Calu3 (cell line): ENCODE measurements around the gene APOL3. TPM values are rescaled to one million over a fixed set of nuclear protein-coding genes. Genes with fewer than 3 reads are reported as not detected.

Source experiments
- BruUV-seq: library from RNA; stranded (reverse); fragments of 400-500 nt; replicated peaks from 2 replicates; lab custom pipeline; 2021; lab: Mats Ljungman, UMichigan
- CTCF ChIA-PET: fragments of 300-600 bp; sonication (Branson Sonifier 250); formaldehyde crosslinking; loops from one replicate; lab custom pipeline; 2022; ENCODE audit warnings: antibody characterized with exemption; lab: Charles Lee
- DNase-seq: peaks from one replicate; pipeline ENCODE4 v3.0.0; 2022
- H3K27ac Mint-ChIP-seq: one replicate; pipeline ENCODE4 v1.8.0; 2022; ENCODE audit warnings: mixed read lengths; ENCODE audit not compliant: unreplicated experiment
- H3K27me3 Mint-ChIP-seq: one replicate; pipeline ENCODE4 v1.8.0; 2022; ENCODE audit warnings: mixed read lengths; ENCODE audit not compliant: unreplicated experiment
- H3K36me3 Mint-ChIP-seq: one replicate; pipeline ENCODE4 v1.8.0; 2022; ENCODE audit warnings: mild to moderate bottlenecking, moderate library complexity, mixed read lengths; ENCODE audit not compliant: insufficient read depth, unreplicated experiment
- H3K4me1 Mint-ChIP-seq: one replicate; pipeline ENCODE4 v1.8.0; 2022; ENCODE audit warnings: mild to moderate bottlenecking, low read depth, mixed read lengths; ENCODE audit not compliant: unreplicated experiment
- H3K4me3 Mint-ChIP-seq: one replicate; pipeline ENCODE4 v1.8.0; 2022; ENCODE audit warnings: mild to moderate bottlenecking, low read depth, moderate library complexity, mixed read lengths; ENCODE audit not compliant: unreplicated experiment
- H3K9me3 Mint-ChIP-seq: one replicate; pipeline ENCODE4 v1.8.0; 2022; ENCODE audit warnings: low read depth, mixed read lengths; ENCODE audit not compliant: unreplicated experiment
- CTCF ChIP-seq: fragments of 200-600 bp; IDR thresholded peaks from one replicate; pipeline ENCODE4 v1.8.0; 2022; ENCODE audit warnings: antibody characterized with exemption; ENCODE audit not compliant: unreplicated experiment
- intact Hi-C: fragments of 100-400 bp; cut with micrococcal nuclease; formaldehyde crosslinking; loops from one replicate; pipeline ENCODE4 v1.10.0; 2022; ENCODE audit not compliant: unreplicated experiment
- total RNA-seq: library from RNA; stranded (reverse); gene quantifications from 2 replicates; pipeline ENCODE4 v1.2.3, GENCODE V29; 2022

APOL3 gene
- total RNA-seq, 1 experiment from 2014 or later: 7.7 TPM

- Mint-ChIP-seq H3K4me3 (no peak overlapping the region), H3K27me3 (no peaks in the 10 kb centered on the region), H3K36me3 (no peaks in the 10 kb centered on the region), H3K4me1 (no peaks in the 10 kb centered on the region), H3K27ac (no peak overlapping the region), H3K9me3 (no peaks in the 10 kb centered on the region)
- CTCF ChIA-PET: no interaction called here
- no peak for TF ChIP-seq CTCF
- DNase-seq: no peak
- BruUV-seq: no TSS peak
- intact Hi-C loops: no loop called here
These were observed 15.3 kb upstream of the APOL3 start for GRCh38 chr22:36175892-36176291.

GRCh38 chr22:36171941-36172340 lies 11.4 kb upstream of the APOL3 start:
- CTCF ChIA-PET: no interaction called here
- intact Hi-C loops: no loop called here
- no peaks in the 10 kb centered on the region for H3K36me3 Mint-ChIP-seq
- no peak overlapping the region for H3K27ac Mint-ChIP-seq
- BruUV-seq: no TSS peak
- no peak for TF ChIP-seq CTCF
- H3K4me3 Mint-ChIP-seq: no peak overlapping the region
- H3K4me1 Mint-ChIP-seq: no peaks in the 10 kb centered on the region
- H3K9me3 Mint-ChIP-seq: no peaks in the 10 kb centered on the region
- no peak for DNase-seq
- H3K27me3 Mint-ChIP-seq: peaks cover 6% of the 10 kb centered on the region

- BruUV-seq: no TSS peak
- H3K4me1 Mint-ChIP-seq: peaks cover 8% of the 10 kb centered on the region
- H3K9me3 Mint-ChIP-seq: no peaks in the 10 kb centered on the region
- intact Hi-C loops: no loop called here
- no peaks in the 10 kb centered on the region for H3K36me3 Mint-ChIP-seq
- no peak for TF ChIP-seq CTCF
- H3K27ac Mint-ChIP-seq: no peak overlapping the region
- CTCF ChIA-PET: interaction anchor here (0.6 kb wide), 1 partner anchor 112 kb away, joined by 3 read pairs; no protein-coding TSS in a partner anchor
- no peak for DNase-seq
- no peak overlapping the region for H3K4me3 Mint-ChIP-seq
- H3K27me3 Mint-ChIP-seq: peaks cover 29% of the 10 kb centered on the region
These were observed 6.1 kb upstream of the APOL3 start for GRCh38 chr22:36166518-36167220.

GRCh38 chr22:36166086-36166485 lies 5.5 kb upstream of the APOL3 start:
- no peak overlapping the region for H3K27ac Mint-ChIP-seq
- H3K36me3 Mint-ChIP-seq: no peaks in the 10 kb centered on the region
- H3K9me3 Mint-ChIP-seq: no peaks in the 10 kb centered on the region
- no peak for DNase-seq
- H3K27me3 Mint-ChIP-seq: peaks cover 29% of the 10 kb centered on the region
- no peak for TF ChIP-seq CTCF
- no peak overlapping the region for H3K4me3 Mint-ChIP-seq
- CTCF ChIA-PET: interaction anchor here (0.6 kb wide), 1 partner anchor 112 kb away, joined by 3 read pairs; no protein-coding TSS in a partner anchor
- peaks cover 11% of the 10 kb centered on the region for H3K4me1 Mint-ChIP-seq
- no TSS peak for BruUV-seq
- intact Hi-C loops: no loop called here
